ENCODE measurements around the gene PLD1. TPM values are rescaled to one million over a fixed set of nuclear protein-coding genes. Genes with fewer than 3 reads are reported as not detected.

Gene PLD1
- total RNA-seq, 1 donor from 2014 or later: 0.93 TPM

- H3K4me1 Mint-ChIP-seq: no peaks in the 10 kb centered on the region
- no peak overlapping the region for H3K27ac Mint-ChIP-seq (ENCODE audit: unreplicated experiment)
- DNase-seq (ENCODE audit: low read depth, low spot score): no peak
- TF ChIP-seq, protein P1, sequence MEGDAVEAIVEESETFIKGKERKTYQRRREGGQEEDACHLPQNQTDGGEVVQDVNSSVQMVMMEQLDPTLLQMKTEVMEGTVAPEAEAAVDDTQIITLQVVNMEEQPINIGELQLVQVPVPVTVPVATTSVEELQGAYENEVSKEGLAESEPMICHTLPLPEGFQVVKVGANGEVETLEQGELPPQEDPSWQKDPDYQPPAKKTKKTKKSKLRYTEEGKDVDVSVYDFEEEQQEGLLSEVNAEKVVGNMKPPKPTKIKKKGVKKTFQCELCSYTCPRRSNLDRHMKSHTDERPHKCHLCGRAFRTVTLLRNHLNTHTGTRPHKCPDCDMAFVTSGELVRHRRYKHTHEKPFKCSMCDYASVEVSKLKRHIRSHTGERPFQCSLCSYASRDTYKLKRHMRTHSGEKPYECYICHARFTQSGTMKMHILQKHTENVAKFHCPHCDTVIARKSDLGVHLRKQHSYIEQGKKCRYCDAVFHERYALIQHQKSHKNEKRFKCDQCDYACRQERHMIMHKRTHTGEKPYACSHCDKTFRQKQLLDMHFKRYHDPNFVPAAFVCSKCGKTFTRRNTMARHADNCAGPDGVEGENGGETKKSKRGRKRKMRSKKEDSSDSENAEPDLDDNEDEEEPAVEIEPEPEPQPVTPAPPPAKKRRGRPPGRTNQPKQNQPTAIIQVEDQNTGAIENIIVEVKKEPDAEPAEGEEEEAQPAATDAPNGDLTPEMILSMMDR (conservative IDR thresholded peaks at IDR 0.05): no peak
- no peaks in the 10 kb centered on the region for H3K27me3 Mint-ChIP-seq (ENCODE audit: low read depth)
- H3K4me3 Mint-ChIP-seq: no peak overlapping the region
- peaks cover 2% of the 10 kb centered on the region for H3K9me3 Mint-ChIP-seq
- no peaks in the 10 kb centered on the region for H3K36me3 Mint-ChIP-seq (ENCODE audit: low read depth)
Measured at GRCh38 chr3:171584100-171584499, 226.2 kb downstream of the PLD1 start.

GRCh38 chr3:171574556-171575240, 235.6 kb downstream of the PLD1 start:
- DNase-seq (ENCODE audit: low read depth, low spot score): no peak
- no peaks in the 10 kb centered on the region for H3K27me3 Mint-ChIP-seq (ENCODE audit: low read depth)
- H3K4me1 Mint-ChIP-seq: no peaks in the 10 kb centered on the region
- no peak overlapping the region for H3K27ac Mint-ChIP-seq (ENCODE audit: unreplicated experiment)
- peaks cover 3% of the 10 kb centered on the region for H3K9me3 Mint-ChIP-seq
- no peak overlapping the region for H3K4me3 Mint-ChIP-seq
- peaks cover 3% of the 10 kb centered on the region for H3K36me3 Mint-ChIP-seq (ENCODE audit: low read depth)
- TF ChIP-seq, protein P1 (conservative IDR thresholded peaks at IDR 0.05): no peak

DNA sequence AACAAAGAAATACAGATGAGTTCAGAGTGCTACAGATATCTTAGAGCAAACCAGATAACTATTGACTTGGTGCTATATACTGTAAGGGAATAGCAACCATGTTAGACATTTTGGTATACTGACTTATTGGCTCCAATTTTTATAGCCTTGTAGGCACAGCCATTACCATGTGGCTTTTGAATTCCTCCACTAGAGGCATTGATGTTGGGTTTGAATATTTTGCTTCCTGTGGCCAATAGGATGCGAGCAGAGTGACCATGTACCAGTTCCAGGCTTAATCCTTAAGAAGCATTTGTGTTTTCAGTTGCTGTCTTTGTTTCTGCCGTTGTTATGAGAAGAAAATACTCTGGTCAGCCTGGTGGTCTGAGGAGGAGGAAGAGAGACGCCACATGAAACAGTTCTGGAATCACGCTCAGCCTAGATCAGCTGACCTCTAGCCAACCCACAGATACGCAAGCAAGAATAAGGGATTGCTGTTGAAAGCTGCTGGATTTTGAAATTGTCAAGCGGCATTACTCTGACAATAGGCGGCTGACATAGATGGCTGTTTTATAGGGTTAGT, 240.6 kb downstream of the PLD1 start:
- Mint-ChIP-seq H3K36me3 (ENCODE audit: low read depth) (peaks cover 3% of the 10 kb centered on the region), H3K27ac (ENCODE audit: unreplicated experiment) (no peak overlapping the region), H3K4me3 (no peak overlapping the region), H3K27me3 (ENCODE audit: low read depth) (no peaks in the 10 kb centered on the region), H3K9me3 (peaks cover 3% of the 10 kb centered on the region), H3K4me1 (peaks cover 20% of the 10 kb centered on the region)
- no peak for DNase-seq (ENCODE audit: low read depth, low spot score)
- TF ChIP-seq, protein P1 (conservative IDR thresholded peaks at IDR 0.05): peak; percentile 15

DNA sequence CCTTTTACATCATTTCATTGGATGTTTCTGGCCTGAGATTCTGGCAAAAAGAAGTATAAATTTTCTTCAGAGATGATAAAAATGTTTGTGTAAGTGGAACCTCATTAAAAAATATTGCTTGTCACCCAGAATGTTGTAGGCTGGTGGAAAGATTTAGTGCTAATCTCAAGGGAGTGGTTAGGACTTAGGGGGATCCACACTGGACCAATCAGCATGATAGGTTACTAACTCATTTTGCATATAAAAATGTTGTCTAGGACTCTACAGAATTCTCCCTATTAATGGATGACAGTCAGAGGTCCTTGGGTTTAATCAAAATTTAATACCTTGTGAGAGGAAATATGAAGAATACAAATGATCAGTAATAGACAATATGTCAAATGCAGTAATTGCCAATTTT, 241.5 kb downstream of the PLD1 start:
- Mint-ChIP-seq H3K27ac (ENCODE audit: unreplicated experiment) (no peak overlapping the region), H3K36me3 (ENCODE audit: low read depth) (peaks cover 3% of the 10 kb centered on the region), H3K4me3 (no peak overlapping the region), H3K4me1 (peaks cover 22% of the 10 kb centered on the region), H3K9me3 (peaks cover 3% of the 10 kb centered on the region), H3K27me3 (ENCODE audit: low read depth) (no peaks in the 10 kb centered on the region)
- TF ChIP-seq, protein P1 (conservative IDR thresholded peaks at IDR 0.05): no peak
- no peak for DNase-seq (ENCODE audit: low read depth, low spot score)

DNA sequence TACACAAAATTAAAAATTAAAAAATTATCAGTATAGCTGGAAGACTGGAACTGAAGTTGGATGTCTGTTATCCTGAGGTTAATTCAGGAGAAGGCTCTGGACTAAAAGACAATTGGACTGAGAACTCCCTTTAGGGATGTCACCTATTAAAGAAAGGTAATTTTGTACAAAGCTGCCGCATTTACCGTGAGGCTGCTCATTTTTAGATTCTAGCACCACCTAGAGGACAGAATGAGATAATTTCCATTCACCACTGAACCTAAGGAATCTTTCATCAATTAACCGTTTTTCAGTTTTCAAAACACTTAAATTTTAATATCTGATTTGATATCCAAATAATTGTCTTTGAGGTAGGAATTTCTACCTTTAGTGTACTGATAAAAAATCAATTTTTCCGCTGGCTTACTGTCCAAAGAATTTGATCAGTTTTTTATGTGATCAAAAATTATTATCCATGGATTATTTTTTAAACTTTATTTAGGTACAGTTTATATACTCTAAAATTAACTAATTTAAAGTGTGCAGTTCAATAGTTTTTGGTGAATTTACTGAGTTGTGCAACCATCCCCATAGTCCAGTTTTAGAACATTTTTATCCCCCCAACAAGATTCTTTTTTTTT, 243.4 kb downstream of the PLD1 start:
- DNase-seq (ENCODE audit: low read depth, low spot score): no peak
- no peaks in the 10 kb centered on the region for H3K27me3 Mint-ChIP-seq (ENCODE audit: low read depth)
- peaks cover 3% of the 10 kb centered on the region for H3K36me3 Mint-ChIP-seq (ENCODE audit: low read depth)
- H3K4me1 Mint-ChIP-seq: peaks cover 26% of the 10 kb centered on the region
- peaks cover 3% of the 10 kb centered on the region for H3K9me3 Mint-ChIP-seq
- H3K4me3 Mint-ChIP-seq: no peak overlapping the region
- H3K27ac Mint-ChIP-seq (ENCODE audit: unreplicated experiment): no peak overlapping the region
- TF ChIP-seq, protein P1 (conservative IDR thresholded peaks at IDR 0.05): peak; percentile 91

All from neural crest cell (in vitro differentiated cells).